Stimulated activated naive CD8-positive, alpha-beta T cell treated with anti-CD3 and anti-CD28 coated beads, Interleukin-15, amount 100 ng/mL, for 72 hours (primary cell): ENCODE data around the gene MAGI1.
A peak's percentile ranks its signal among the peaks of the same experiment; 100 is the strongest.
"Not testable (repeated sequence)": the region's sequence is repeated elsewhere in the genome, so short reads cannot be mapped to it uniquely, and the experiment has no call there.

Experiments used
- ATAC-seq: fragments of 150-1000 bp; cut with Tn5 transposase; 2 replicates; pipeline ENCODE4 v1.10.0; 2021; ENCODE audit warnings: mild to moderate bottlenecking, moderate library complexity
- DNase-seq, 2 donors: peaks; one replicate each; pipeline ENCODE4 v3.0.0; 2021 to 2022
- H3K27ac Mint-ChIP-seq, 2 donors: one replicate each; pipeline ENCODE4 v1.8.0; 2022; ENCODE audit warnings: mild to moderate bottlenecking in 2 of 2, mixed read lengths in 2 of 2, moderate library complexity in 2 of 2
- H3K27me3 Mint-ChIP-seq: one replicate; pipeline ENCODE4 v1.8.0; 2022; ENCODE audit warnings: mixed read lengths
- H3K4me1 Mint-ChIP-seq: one replicate; pipeline ENCODE4 v1.8.0; 2022; ENCODE audit warnings: mild to moderate bottlenecking, mixed read lengths
- H3K4me3 Mint-ChIP-seq, 2 donors: one replicate each; pipeline ENCODE4 v1.8.0; 2022; ENCODE audit warnings: mild to moderate bottlenecking in 2 of 2, mixed read lengths in 2 of 2, moderate library complexity in 1 of 2
- H3K9me3 Mint-ChIP-seq, 2 donors: one replicate each; pipeline ENCODE4 v1.8.0; 2022; ENCODE audit warnings: mixed read lengths in 2 of 2

MAGI1 gene

DNA sequence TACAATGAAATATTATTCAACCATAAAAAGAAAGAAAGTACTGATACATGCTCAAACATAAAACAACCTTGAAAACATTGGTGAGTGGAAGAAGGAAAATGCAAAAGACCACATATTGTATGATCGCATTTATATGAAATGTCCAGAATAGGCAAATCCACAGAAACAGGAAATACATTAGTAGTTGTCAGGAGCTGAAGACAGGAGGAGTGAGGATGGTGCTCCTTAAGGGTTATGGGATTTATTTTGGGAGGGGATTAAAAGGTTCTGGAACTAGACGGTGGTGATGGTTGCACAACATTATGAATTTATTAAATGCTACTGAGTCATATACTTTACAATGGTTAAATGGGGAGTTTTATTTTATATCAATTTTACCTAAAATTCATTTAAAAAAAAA lies 12.1 kb upstream of the MAGI1 start:
- no peaks in the 10 kb centered on the region for H3K9me3 Mint-ChIP-seq

DNA sequence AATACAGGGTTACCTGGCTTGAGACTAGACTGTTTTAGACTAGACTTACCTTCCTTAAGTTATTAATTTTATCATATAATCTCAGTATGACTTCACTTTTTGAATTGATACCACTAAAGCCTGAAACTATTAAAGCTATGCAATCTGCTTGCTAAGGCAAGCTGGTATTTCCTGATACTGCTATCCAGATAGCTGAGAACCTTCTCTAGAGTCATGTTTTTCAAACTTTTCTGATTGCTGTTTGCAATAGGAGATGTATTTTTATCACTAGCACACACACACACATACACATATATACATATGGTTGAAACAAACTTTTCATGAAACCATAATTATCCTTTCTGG lies 9.3 kb upstream of the MAGI1 start:
- H3K27me3 Mint-ChIP-seq, result peaks cover 3% of the 10 kb centered on the region
- ATAC-seq, result no peak

More for the DNA sequence above, 12.1 kb upstream of the MAGI1 start:
- Mint-ChIP-seq H3K4me1 (no peaks in the 10 kb centered on the region), H3K4me3 (no peak overlapping the region), H3K27me3 (no peaks in the 10 kb centered on the region), H3K27ac (no peak overlapping the region)
- DNase-seq (no peak), ATAC-seq (no peak)

DNA sequence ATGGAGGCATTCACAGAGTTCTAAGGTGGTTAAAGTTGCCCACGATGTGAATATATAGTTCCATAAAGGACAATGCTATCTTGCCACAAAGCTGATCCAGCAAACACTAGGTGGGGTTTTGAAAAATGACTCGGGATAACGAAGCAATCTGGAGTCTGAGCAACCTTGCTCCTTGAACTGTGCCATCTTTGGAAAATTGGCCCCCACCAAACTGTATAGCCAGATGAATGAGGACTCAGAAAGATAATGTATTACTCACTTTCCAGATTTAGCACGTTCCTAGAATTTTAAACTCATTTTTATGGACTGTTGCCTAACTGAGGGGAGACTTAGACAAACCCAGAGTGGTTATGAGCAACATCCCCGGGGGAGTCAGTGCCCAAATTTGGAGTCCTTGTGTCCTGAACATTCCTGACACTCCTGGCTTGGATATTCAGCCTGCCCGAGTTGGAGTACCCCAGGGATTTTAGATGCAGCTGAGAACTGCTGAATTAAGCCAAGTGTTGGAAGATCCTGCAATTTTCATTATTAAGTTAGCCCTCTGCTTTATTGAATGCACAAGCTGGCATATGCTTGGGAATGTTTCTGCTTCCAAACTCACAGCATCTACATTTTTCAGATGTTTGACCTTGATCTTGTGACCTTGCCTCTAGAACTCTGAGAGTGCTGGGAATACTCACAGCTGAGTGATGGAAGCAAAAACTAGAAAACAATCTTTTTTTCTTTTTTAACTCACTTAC lies 8.8 kb upstream of the MAGI1 start:
- no peak overlapping the region for H3K27ac Mint-ChIP-seq
- DNase-seq, result no peak
- no peaks in the 10 kb centered on the region for H3K9me3 Mint-ChIP-seq
- H3K4me1 Mint-ChIP-seq, result no peaks in the 10 kb centered on the region
- H3K27me3 Mint-ChIP-seq, result peaks cover 8% of the 10 kb centered on the region
- no peak for ATAC-seq
- no peak overlapping the region for H3K4me3 Mint-ChIP-seq

More for the DNA sequence above, 9.3 kb upstream of the MAGI1 start:
- Mint-ChIP-seq H3K4me3 (no peak overlapping the region), H3K9me3 (no peaks in the 10 kb centered on the region), H3K27ac (no peak overlapping the region), H3K4me1 (no peaks in the 10 kb centered on the region)
- DNase-seq, result no peak

DNA sequence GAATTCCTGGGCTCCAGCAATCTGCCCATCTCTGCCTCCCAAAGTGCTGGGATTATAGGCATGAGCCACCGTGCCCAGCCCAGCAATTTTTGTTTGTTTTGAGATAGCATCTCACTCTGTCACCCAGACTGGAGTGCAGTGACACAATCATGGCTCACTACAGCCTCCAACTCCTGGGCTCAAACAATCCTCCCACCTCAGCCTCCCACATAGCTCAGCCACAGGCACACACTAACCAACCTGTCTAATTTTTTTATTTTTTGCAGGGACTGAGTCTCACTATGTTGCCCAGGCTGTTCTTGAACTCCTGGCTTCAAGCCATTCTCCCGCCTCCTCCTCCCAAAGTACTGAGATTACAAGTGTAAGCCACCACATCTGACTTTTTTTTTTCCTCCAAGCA lies 7.6 kb upstream of the MAGI1 start:
- peaks cover 20% of the 10 kb centered on the region for H3K27me3 Mint-ChIP-seq
- H3K4me3 Mint-ChIP-seq, H3K4me1 Mint-ChIP-seq, H3K27ac Mint-ChIP-seq, DNase-seq, ATAC-seq, H3K9me3 Mint-ChIP-seq: not testable (repeated sequence)

DNA sequence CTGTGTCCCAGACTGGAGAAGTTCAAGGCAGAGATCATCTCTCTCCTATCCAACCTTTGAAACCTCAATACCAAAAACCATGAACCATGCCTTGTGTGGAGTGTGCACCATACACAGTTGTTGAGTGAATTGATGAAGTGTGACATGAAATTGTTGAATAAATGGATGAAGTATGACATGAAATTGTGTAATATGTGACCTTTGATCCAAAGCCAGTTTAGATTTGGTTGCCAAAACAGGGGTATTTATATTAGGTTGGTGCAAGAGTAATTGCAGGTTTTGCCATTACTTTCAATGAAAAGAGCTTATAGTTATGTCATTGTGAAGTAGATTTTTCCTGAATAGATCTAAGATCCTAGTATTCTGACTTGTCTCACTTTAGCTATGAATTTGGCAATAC lies 3.1 kb upstream of the MAGI1 start:
- no peak overlapping the region for H3K4me3 Mint-ChIP-seq
- no peaks in the 10 kb centered on the region for H3K9me3 Mint-ChIP-seq
- peaks cover 65% of the 10 kb centered on the region for H3K27me3 Mint-ChIP-seq
- H3K27ac Mint-ChIP-seq, result no peak overlapping the region
- no peak for DNase-seq
- H3K4me1 Mint-ChIP-seq, result peaks cover 25% of the 10 kb centered on the region
- ATAC-seq, result no peak

DNA sequence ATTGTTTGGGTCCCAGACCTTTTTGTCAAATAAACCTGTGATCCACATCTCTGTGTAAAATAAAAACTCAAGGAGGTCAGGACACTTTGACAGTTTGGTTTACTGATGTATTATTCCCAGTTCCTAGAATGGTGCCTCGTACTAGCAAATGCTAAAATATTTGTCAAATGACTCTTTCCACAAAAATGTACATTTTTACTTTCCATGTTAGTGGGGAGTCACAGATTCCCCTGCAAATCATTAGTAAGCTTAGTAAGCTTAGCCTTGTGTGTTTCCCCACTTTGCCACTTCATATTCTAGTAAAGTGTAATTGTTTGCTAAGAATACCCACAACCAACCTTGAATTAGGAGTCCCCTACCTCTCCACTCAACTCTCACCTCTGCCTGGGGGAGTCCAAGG lies 2.4 kb upstream of the MAGI1 start:
- Mint-ChIP-seq H3K4me3 (no peak overlapping the region), H3K27me3 (peaks cover 72% of the 10 kb centered on the region), H3K4me1 (peaks cover 25% of the 10 kb centered on the region), H3K9me3 (no peaks in the 10 kb centered on the region), H3K27ac (no peak overlapping the region)
- no peak for ATAC-seq
- no peak for DNase-seq

DNA sequence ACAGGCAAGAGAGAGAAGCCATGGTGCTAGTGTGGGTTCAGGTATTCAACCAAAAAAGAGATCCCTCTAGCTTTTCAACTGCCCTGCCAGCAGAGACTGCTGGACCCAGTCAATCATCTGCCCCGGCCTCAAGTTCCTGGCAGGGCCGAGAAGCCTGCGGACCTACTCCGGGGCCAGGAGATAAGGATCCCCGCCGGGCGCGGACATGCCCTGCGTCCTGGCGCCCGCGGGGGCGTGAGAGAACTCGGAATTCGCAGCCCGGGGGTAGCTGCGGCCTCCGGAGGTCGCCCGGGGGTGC lies 821 bp upstream of the MAGI1 start:
- Mint-ChIP-seq H3K4me3 (peak overlapping the region; percentile 71 to 96), H3K9me3 (peaks cover 0 to 6% of the 10 kb centered on the region in 2 donors), H3K4me1 (peaks cover 25% of the 10 kb centered on the region), H3K27ac (no peak overlapping the region), H3K27me3 (peaks cover 87% of the 10 kb centered on the region)
- DNase-seq, result no peak
- ATAC-seq, result no peak

DNA sequence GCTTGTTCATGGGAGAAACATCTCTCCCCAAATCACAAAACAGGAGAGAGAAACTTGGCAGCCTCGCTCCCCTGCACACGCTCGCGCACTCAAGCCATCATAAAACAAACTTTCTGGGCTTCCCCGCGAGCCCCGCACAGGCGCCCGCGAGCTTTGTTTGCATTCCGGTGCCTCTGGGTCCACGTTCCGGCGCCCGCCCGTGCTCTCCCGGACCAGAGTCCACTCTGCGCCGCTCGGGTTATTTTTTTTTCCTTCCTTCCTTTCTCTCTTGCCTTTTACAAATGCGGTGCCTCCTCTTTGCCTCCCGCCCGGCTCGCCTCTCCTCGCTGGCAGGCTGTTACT lies 363 bp downstream of the MAGI1 start:
- DNase-seq, result no peak
- H3K27ac Mint-ChIP-seq, result peak overlapping the region in 1 of 2 donors; percentile 95
- ATAC-seq, result peak; percentile 38
- H3K27me3 Mint-ChIP-seq, result peaks cover 91% of the 10 kb centered on the region
- peak overlapping the region; percentile 92 to 96 for H3K4me3 Mint-ChIP-seq
- peaks cover 0 to 6% of the 10 kb centered on the region in 2 donors for H3K9me3 Mint-ChIP-seq
- H3K4me1 Mint-ChIP-seq, result peaks cover 30% of the 10 kb centered on the region

DNA sequence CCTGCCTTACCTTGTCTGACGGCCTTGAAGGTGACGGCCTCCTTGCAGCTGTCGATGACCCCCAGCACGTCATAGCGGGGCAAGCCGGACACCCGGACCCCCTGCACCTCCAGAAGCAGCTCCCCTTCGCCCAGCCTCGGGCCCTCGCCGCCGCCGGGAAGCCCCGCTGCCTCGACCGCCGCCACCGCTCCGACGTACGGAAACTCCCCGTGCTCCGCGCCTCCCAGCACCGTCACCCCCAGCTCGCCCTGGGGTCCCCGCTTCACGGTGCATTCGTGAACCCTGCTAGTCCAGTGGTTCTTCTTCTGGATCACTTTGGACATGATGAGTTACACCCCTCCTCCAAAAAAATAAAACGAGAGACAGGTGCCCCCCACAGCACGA lies 740 bp downstream of the MAGI1 start:
- H3K4me3 Mint-ChIP-seq, result peak overlapping the region; percentile 92 to 96
- H3K27ac Mint-ChIP-seq, result peak overlapping the region; percentile 67 to 95
- peak; percentile 14 to 20 for DNase-seq
- H3K27me3 Mint-ChIP-seq, result peaks cover 88% of the 10 kb centered on the region
- H3K9me3 Mint-ChIP-seq, result peaks cover 0 to 6% of the 10 kb centered on the region in 2 donors
- ATAC-seq, result peak; percentile 46
- H3K4me1 Mint-ChIP-seq, result peaks cover 34% of the 10 kb centered on the region

DNA sequence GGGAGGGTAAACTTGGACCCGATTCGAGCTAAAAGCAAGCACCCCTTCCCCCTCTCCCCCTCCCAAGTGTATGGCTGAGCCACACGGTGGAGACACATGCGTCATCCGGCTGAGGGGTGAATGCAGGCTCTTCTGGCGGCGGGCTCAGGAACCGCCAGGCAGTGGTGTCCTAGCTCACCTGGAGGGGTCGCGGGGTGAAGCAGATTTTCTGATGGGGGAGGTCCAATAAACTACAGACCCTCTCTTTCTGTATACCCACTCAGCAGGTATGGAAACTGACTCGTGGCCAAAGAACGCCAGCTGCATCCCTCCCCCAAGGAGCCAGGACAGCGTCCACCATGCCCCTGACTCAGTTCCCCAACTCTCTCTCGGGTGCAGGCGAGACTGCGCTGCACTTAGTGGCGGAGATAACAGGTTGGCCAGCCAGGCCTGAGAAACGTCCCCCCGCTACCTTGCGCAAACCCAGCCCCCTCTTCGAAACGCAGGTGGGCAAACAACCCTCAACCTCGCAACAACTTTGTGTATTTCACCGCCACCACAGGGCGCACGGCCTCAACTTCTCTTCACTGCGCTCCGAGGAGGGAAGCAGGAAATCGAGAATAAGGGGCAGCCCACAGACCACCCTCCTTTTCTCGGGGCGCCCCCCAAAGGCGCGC lies 1.3 kb downstream of the MAGI1 start:
- H3K9me3 Mint-ChIP-seq, result peaks cover 0 to 6% of the 10 kb centered on the region in 2 donors
- H3K27ac Mint-ChIP-seq, result peak overlapping the region in 1 of 2 donors; percentile 67
- H3K27me3 Mint-ChIP-seq, result peaks cover 82% of the 10 kb centered on the region
- DNase-seq (no peak), ATAC-seq (peak; percentile 2)
- peaks cover 34% of the 10 kb centered on the region for H3K4me1 Mint-ChIP-seq
- H3K4me3 Mint-ChIP-seq, result peak overlapping the region; percentile 92 to 96

DNA sequence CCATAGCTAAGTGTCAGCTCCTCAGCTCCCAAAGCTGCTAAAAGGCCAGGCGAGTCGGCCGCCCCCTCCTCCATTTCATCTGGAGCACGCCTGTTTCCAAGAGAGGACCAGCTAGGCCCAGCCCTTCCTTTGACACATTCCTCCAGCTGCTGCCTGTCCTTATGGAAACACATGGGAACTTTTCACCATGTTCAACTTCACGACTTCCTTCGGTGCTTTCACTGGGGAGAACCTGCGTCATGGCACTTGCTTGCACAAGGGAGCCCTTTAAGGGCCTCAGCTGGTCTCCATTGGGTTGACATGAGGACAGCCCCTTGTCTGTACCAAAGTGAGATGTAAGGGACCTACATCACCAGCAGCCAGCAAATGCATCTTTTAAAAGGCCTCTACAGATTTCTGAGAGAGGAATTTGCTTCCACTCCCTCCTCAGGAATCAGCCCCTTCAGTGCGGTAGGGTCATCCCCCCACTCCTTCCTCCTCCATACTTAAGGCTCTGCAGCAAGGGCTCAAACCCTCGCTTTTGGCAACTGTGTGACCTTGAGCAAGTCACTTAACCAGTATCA lies 2.1 kb downstream of the MAGI1 start:
- Mint-ChIP-seq H3K27me3 (peaks cover 74% of the 10 kb centered on the region), H3K4me3 (peak overlapping the region; percentile 13 to 92), H3K4me1 (peaks cover 34% of the 10 kb centered on the region), H3K27ac (no peak overlapping the region), H3K9me3 (peaks cover 0 to 6% of the 10 kb centered on the region in 2 donors)
- DNase-seq, result no peak
- no peak for ATAC-seq

DNA sequence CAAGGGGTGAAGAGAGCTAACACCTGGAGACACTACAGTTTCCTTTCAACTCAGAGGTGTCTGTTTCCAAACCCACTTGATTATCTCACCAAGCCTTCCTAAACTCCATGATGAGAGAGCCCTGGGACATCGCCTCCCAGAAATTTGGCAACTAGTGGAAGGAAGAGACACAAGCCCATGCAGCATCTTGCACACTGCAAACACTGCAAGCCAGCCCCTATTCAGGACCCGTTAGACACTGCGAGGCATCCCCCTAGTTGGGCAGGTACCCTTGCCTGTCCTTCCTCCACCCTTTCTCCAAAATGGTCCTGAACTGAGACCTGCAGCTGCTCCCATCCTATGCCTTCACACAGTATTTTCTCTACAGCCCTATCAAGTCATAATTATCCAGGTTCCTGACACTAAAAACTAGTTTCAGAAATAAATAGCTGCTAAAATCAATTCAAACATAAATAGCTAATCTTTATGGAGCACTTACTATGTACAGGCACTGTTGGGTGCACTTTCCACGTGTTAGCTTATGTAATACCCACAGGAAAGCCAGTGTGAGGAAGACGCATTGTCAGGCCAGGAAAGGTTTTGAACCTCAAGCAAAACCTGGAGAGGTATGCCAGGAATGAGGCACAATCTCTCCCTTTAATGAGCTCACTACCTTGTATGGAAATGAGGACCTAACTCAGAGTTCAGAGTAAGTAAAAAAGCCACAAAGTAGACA lies 2.8 kb downstream of the MAGI1 start:
- H3K9me3 Mint-ChIP-seq, result peaks cover 0 to 6% of the 10 kb centered on the region in 2 donors
- peaks cover 34% of the 10 kb centered on the region for H3K4me1 Mint-ChIP-seq
- ATAC-seq (no peak), DNase-seq (no peak)
- H3K4me3 Mint-ChIP-seq, result no peak overlapping the region
- H3K27me3 Mint-ChIP-seq, result peaks cover 67% of the 10 kb centered on the region
- no peak overlapping the region for H3K27ac Mint-ChIP-seq

DNA sequence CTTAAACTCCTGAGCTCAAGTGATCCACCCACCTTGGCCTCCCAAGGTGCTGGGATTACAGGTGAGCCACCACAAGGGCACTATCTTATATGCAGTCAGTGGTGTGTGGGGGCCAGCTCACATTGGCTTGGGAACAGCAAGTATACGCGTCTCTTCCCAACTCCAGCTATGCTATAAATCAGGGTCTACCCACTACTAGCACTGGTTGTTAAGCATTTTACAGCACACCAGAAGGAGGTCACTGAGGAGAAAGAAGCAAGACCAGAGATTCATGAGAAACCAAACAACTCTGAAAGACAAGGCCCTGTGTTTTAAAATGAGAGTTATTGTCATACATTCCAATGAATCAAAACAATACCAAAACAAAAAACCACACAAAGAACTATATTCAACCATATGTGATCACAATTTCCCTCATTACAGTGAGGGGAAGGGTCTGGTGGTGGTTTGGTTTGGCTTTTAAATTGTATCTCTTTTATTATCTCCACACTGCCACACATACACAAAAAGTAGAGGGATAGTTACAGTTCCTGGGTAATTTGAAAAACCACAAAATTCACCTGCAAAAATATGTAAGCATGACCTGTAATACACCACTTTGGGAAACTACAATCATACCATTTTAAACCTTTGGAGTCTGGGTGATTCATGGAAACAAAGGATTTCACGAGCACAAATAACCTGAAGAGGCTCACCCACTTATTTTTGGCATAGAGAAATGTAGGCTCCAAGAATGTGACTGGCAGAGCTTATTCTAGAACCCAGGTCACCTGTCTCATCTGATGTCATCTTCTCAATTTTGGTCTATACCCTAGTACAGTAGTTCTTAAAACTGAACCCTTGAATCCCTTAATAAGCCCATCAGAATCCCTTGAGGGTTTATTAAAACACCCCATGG lies 5.2 kb downstream of the MAGI1 start:
- no peak for DNase-seq
- Mint-ChIP-seq H3K27me3 (peaks cover 56% of the 10 kb centered on the region), H3K4me1 (peaks cover 22% of the 10 kb centered on the region), H3K27ac (peak overlapping the region in 1 of 2 donors; percentile 37), H3K9me3 (peaks cover 0 to 6% of the 10 kb centered on the region in 2 donors), H3K4me3 (no peak overlapping the region)
- peak; percentile 75 for ATAC-seq

DNA sequence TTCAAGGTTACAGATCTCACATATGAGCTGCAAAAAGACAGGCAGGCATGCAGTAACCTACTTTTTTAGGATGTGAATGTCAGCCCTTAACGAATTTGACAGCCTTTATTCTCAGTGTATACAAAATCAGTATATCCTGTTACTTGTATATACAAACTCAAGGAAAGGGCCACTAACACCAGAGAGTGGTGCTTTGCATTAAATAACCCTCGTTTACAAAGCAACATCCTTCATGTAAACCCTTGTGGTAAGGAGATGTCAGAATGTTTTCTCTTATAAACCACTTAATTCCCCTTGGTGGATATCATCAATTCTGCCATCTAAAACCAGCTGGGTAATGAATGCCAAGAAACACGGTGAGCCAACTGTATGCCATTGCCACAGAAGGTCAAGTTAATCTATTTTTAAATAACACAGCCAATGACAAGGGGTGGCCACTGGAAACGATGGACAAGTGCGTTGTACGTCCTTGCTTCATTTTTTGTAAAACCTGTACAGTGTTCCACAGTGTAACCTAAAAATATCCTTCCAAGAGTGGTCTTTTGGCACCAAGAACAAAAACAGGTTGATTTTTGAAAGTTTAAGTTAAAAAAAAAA lies 7.5 kb downstream of the MAGI1 start:
- no peak overlapping the region for H3K4me3 Mint-ChIP-seq
- no peak for ATAC-seq
- H3K27me3 Mint-ChIP-seq, result peaks cover 33% of the 10 kb centered on the region
- H3K27ac Mint-ChIP-seq, result no peak overlapping the region
- DNase-seq, result no peak
- H3K9me3 Mint-ChIP-seq, result peaks cover 0 to 6% of the 10 kb centered on the region in 2 donors
- H3K4me1 Mint-ChIP-seq, result peaks cover 9% of the 10 kb centered on the region

DNA sequence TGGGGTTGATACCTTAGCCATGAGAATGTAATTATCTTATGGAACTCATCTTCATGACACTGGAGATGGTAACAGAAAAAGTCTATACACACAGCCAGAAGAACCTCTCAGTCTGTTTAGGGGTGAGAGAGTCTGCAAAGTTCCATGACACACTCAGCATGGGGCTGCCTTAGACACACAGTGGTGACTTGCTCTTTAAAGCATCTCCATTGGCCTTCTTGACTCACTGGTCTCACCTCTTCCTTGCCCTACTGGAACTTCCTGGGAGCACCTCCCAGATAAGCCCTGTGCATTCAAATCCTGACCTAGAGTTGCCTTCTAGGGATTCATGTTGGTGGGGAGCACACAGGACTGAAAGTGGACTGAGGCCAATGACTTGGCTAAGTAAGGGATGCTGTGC lies 9.3 kb downstream of the MAGI1 start:
- no peak for ATAC-seq
- Mint-ChIP-seq H3K27ac (no peak overlapping the region), H3K4me3 (no peak overlapping the region), H3K27me3 (peaks cover 15% of the 10 kb centered on the region), H3K9me3 (no peaks in the 10 kb centered on the region), H3K4me1 (peaks cover 9% of the 10 kb centered on the region)
- DNase-seq, result no peak
